Smooth muscle cell (in vitro differentiated cells): ENCODE data around the gene FGF7. TPM values are rescaled to one million over a fixed set of nuclear protein-coding genes. Genes with fewer than 3 reads are reported as not detected.

Source experiments
- DNase-seq: peaks from one replicate; lab custom pipeline; 2025; ENCODE audit not compliant: unreplicated experiment; lab: John Stamatoyannopoulos, UW
- H2AFZ ChIP-seq: fragments of 200-600 bp; sonication (generic); 2 replicates; pipeline ENCODE4 v1.6.0; 2016; ENCODE audit warnings: antibody characterized with exemption, low read depth, mild to moderate bottlenecking
- H3F3A ChIP-seq: fragments of 200-600 bp; sonication (generic); 2 replicates; pipeline ENCODE4 v1.6.0; 2017; ENCODE audit warnings: antibody characterized with exemption, low read depth
- H3K27ac ChIP-seq: fragments of 200-600 bp; sonication (generic); 2 replicates; pipeline ENCODE4 v1.5.1; 2016; ENCODE audit warnings: low read depth, mild to moderate bottlenecking
- H3K27me3 ChIP-seq: fragments of 200-600 bp; sonication (generic); 2 replicates; pipeline ENCODE4 v1.6.1; 2016; ENCODE audit warnings: low read depth, mild to moderate bottlenecking
- H3K36me3 ChIP-seq: fragments of 200-600 bp; sonication (generic); 2 replicates; pipeline ENCODE4 v1.5.1; 2016; ENCODE audit warnings: low read depth
- H3K4me1 ChIP-seq: fragments of 200-600 bp; sonication (generic); 2 replicates; pipeline ENCODE4 v1.5.1; 2016; ENCODE audit warnings: low read depth
- H3K4me2 ChIP-seq: fragments of 200-600 bp; sonication (generic); 2 replicates; pipeline ENCODE4 v1.6.0; 2016; ENCODE audit warnings: mild to moderate bottlenecking
- H3K4me3 ChIP-seq: fragments of 200-600 bp; sonication (generic); 2 replicates; pipeline ENCODE4 v1.5.1; 2016; ENCODE audit warnings: mild to moderate bottlenecking
- H3K79me2 ChIP-seq: fragments of 200-600 bp; sonication (generic); 2 replicates; pipeline ENCODE4 v1.6.0; 2016; ENCODE audit warnings: low read depth, mild to moderate bottlenecking
- H3K9ac ChIP-seq: fragments of 200-600 bp; sonication (generic); 2 replicates; pipeline ENCODE4 v1.6.0; 2016; ENCODE audit warnings: low read depth
- H3K9me3 ChIP-seq: fragments of 200-600 bp; sonication (generic); replicated peaks from 2 replicates; pipeline ENCODE4 v1.5.1; 2016; ENCODE audit warnings: low read depth
- H4K20me1 ChIP-seq: fragments of 200-600 bp; sonication (generic); 2 replicates; pipeline ENCODE4 v1.6.0; 2016; ENCODE audit warnings: low read depth
- CTCF ChIP-seq: fragments of 200-600 bp; sonication (generic); IDR thresholded peaks from 2 replicates; pipeline ENCODE4 v1.5.1; 2017; ENCODE audit warnings: borderline replicate concordance, mild to moderate bottlenecking, antibody characterized with exemption; ENCODE audit not compliant: insufficient read depth, poor library complexity, severe bottlenecking
- WGBS: methylation state at CpG from one replicate; pipeline ENCODE4 v1.1.7; 2016; ENCODE audit warnings: low lambda C conversion rate; 5-methylcytosine and 5-hydroxymethylcytosine counted together
- polyA plus RNA-seq: library from polyadenylated mRNA; unstranded; fragments of >200 nt; fragmentation: Nextera tagmentation; extraction: Ambion mirVana; gene quantifications from 2 replicates; pipeline ENCODE4 v1.2.1, GENCODE V29; 2016
- total RNA-seq: library from RNA; depleted of rRNA; stranded (reverse); fragments of >200 nt; gene quantifications from 2 replicates; pipeline ENCODE4 v1.2.3, GENCODE V29; 2014

The FGF7 gene
- total and polyA plus RNA-seq, 2 experiments from 2014 or later: 281 to 358 TPM

GRCh38 chr15:49410641-49411040 is 12.4 kb upstream of the FGF7 start:
- no peak overlapping the region for H3K9ac ChIP-seq
- H2AFZ ChIP-seq: no peak overlapping the region
- H3K79me2 ChIP-seq: no peaks in the 10 kb centered on the region
- no peaks in the 10 kb centered on the region for H3K36me3 ChIP-seq
- H3K27ac ChIP-seq: no peak overlapping the region
- H3K27me3 ChIP-seq: no peaks in the 10 kb centered on the region
- TF ChIP-seq CTCF: no peak
- H3F3A ChIP-seq: no peaks in the 10 kb centered on the region
- no peak for DNase-seq
- H3K4me3 ChIP-seq: no peak overlapping the region
- H3K4me1 ChIP-seq: no peaks in the 10 kb centered on the region
- no peaks in the 10 kb centered on the region for H3K9me3 ChIP-seq
- H4K20me1 ChIP-seq: no peaks in the 10 kb centered on the region
- no peak overlapping the region for H3K4me2 ChIP-seq

GRCh38 chr15:49412797-49413196 is 10.2 kb upstream of the FGF7 start:
- no peaks in the 10 kb centered on the region for H3K36me3 ChIP-seq
- H3K9me3 ChIP-seq: no peaks in the 10 kb centered on the region
- H3K9ac ChIP-seq: no peak overlapping the region
- H3K79me2 ChIP-seq: no peaks in the 10 kb centered on the region
- no peaks in the 10 kb centered on the region for H3F3A ChIP-seq
- no peak overlapping the region for H3K4me2 ChIP-seq
- H4K20me1 ChIP-seq: no peaks in the 10 kb centered on the region
- DNase-seq: no peak
- no peaks in the 10 kb centered on the region for H3K4me1 ChIP-seq
- H3K27me3 ChIP-seq: no peaks in the 10 kb centered on the region
- H3K4me3 ChIP-seq: no peak overlapping the region
- TF ChIP-seq CTCF: no peak
- H2AFZ ChIP-seq: no peak overlapping the region
- no peak overlapping the region for H3K27ac ChIP-seq

GRCh38 chr15:49415149-49415548 is 7.9 kb upstream of the FGF7 start:
- H3K27me3 ChIP-seq: no peaks in the 10 kb centered on the region
- no peaks in the 10 kb centered on the region for H4K20me1 ChIP-seq
- no peaks in the 10 kb centered on the region for H3F3A ChIP-seq
- no peak for DNase-seq
- no peaks in the 10 kb centered on the region for H3K4me1 ChIP-seq
- H3K36me3 ChIP-seq: no peaks in the 10 kb centered on the region
- no peak overlapping the region for H2AFZ ChIP-seq
- H3K4me2 ChIP-seq: peak overlapping the region; percentile 7
- H3K9me3 ChIP-seq: no peaks in the 10 kb centered on the region
- H3K79me2 ChIP-seq: no peaks in the 10 kb centered on the region
- no peak for TF ChIP-seq CTCF
- H3K27ac ChIP-seq: peak overlapping the region; percentile 7
- H3K9ac ChIP-seq: no peak overlapping the region
- H3K4me3 ChIP-seq: no peak overlapping the region

- Histone ChIP-seq H3K4me2 (peak overlapping the region; percentile 7), H3K27me3 (no peaks in the 10 kb centered on the region), H3K4me1 (no peaks in the 10 kb centered on the region), H2AFZ (no peak overlapping the region), H3K9ac (no peak overlapping the region), H3K4me3 (no peak overlapping the region), H3K36me3 (no peaks in the 10 kb centered on the region), H3K9me3 (no peaks in the 10 kb centered on the region), H3K27ac (peak overlapping the region; percentile 48), H3K79me2 (no peaks in the 10 kb centered on the region), H3F3A (no peaks in the 10 kb centered on the region), H4K20me1 (no peaks in the 10 kb centered on the region)
- TF ChIP-seq CTCF: no peak
- 23% methylated on average over 1 of the region's 1 CpG for WGBS
- no peak for DNase-seq
These were observed 7.4 kb upstream of the FGF7 start for GRCh38 chr15:49415638-49416037.
